NCI-H146 treated with DMSO at 0.1 percent for 48 hours (cell line): ENCODE data around the gene LIN7B.

Experiments
- DNase-seq: peaks from one replicate; lab custom pipeline; 2025; ENCODE audit not compliant: unreplicated experiment; lab: John Stamatoyannopoulos, UW

LIN7B gene

GRCh38 chr19:49160450-49161189 is 46.5 kb downstream of the LIN7B start:
- no peak for DNase-seq

- DNase-seq: no peak
Measured at GRCh38 chr19:49161987-49162386, 47.8 kb downstream of the LIN7B start.

GRCh38 chr19:49165111-49165750 is 51.1 kb downstream of the LIN7B start:
- no peak for DNase-seq

GRCh38 chr19:49165865-49166301 is 51.7 kb downstream of the LIN7B start:
- no peak for DNase-seq

- no peak for DNase-seq
Measured at GRCh38 chr19:49167857-49168409, 53.8 kb downstream of the LIN7B start.
